ENCODE data around the gene PHF14. TPM values are rescaled to one million over a fixed set of nuclear protein-coding genes. Genes with fewer than 3 reads are reported as not detected.

The PHF14 gene
- polyA plus RNA-seq, 3 donors, result 4.8 to 7.4 (median 5.4) TPM

DNA sequence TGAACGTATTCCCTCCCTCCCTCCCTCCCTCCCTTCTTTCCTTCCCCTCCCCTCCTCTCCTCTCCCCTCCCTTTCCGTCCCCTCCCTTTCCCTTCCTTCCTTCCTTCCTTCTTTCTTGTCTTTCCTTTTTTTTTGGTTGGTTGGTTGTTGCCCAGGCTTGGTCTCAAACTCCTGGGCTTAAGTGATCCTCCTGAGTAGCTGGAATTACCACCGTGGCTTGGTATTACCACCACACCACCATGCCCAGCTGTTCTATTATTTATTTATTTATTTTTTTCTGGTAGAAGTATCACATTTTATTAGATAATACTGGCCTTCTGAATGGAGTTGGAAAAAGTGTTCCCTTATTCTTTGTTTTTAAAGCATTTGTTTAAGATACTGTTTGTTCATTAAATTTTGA, 95.9 kb downstream of the PHF14 start:
- Mint-ChIP-seq H3K27ac (peak overlapping the region in 1 of 7 donors; percentile 43), H3K36me3 (peaks cover 16 to 22% of the 10 kb centered on the region in 2 donors), H3K4me1 (no peaks in the 10 kb centered on the region), H3K9me3 (peaks cover 0 to 10% (median under 1%) of the 10 kb centered on the region in 7 donors), H3K4me3 (no peak overlapping the region), H3K27me3 (ENCODE audit: low read depth in 3 of 3) (no peaks in the 10 kb centered on the region)
- H3K4me2 ChIP-seq (replicated peaks; ENCODE audit: extremely low read depth, low read length, poor library complexity, severe bottlenecking), result no peak overlapping the region
- no peaks in the 10 kb centered on the region for H3K4me1 ChIP-seq (ENCODE audit: control insufficient read depth in 1 of 2, insufficient read depth in 2 of 2, low read length in 2 of 2)
- no peaks in the 10 kb centered on the region for H3K27me3 ChIP-seq (ENCODE audit: control insufficient read depth in 2 of 2, insufficient read depth in 2 of 2, low read length in 2 of 2)
- H3K4me3 ChIP-seq (replicated peaks in 1 of 3; ENCODE audit: low read depth in 2 of 3, low read length in 3 of 3), result no peak overlapping the region
- H3K9ac ChIP-seq (ENCODE audit: insufficient read depth, low read length, poor library complexity, severe bottlenecking), result no peak overlapping the region
- WGBS (ENCODE audit: insufficient coverage), result no CpG with 5 or more reads among the region's 3 CpGs
- intact Hi-C loops (cut with micrococcal nuclease), result no loop called here
- H3K27ac ChIP-seq (ENCODE audit: low read depth in 1 of 2, low read length in 2 of 2), result no peak overlapping the region
- H4K20me1 ChIP-seq (ENCODE audit: insufficient read depth, low read length), result no peaks in the 10 kb centered on the region
- H3K9me3 ChIP-seq (replicated peaks in 1 of 2; ENCODE audit: control insufficient read depth in 1 of 2, insufficient read depth in 1 of 2, low read length in 2 of 2), result no peaks in the 10 kb centered on the region
- no peaks in the 10 kb centered on the region for H3K79me2 ChIP-seq (ENCODE audit: insufficient read depth, low read length)
- TF ChIP-seq CTCF (IDR thresholded peaks at IDR 0.05), result no peak
- H2AFZ ChIP-seq (ENCODE audit: insufficient read depth, low read depth, low read length, poor library complexity, severe bottlenecking), result no peak overlapping the region
- no peak for DNase-seq
- H3K36me3 ChIP-seq (replicated peaks in 1 of 2; ENCODE audit: control insufficient read depth in 1 of 2, insufficient read depth in 2 of 2, low read length in 2 of 2), result peaks cover 3 to 29% of the 10 kb centered on the region in 2 donors

DNA sequence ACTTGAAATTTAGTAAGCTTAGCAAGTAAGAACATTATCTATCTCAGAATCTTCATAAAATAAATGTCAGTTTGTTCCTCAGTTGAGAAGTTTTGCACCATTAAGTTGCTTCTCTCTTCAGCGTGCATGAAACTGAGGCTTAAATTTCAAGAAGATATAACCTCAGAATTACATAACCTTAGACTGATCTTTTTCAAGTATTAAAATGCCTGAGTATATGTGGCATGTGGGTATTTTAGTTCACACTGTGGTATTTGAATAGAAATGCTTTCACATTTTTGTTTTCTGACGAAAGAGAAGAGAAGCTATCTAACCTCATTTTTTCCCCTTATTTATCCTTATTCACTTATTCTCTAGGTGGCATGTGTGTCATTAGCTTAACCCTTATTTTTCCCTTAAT, 104.1 kb downstream of the PHF14 start:
- no peak for DNase-seq
- Histone ChIP-seq H3K79me2 (ENCODE audit: insufficient read depth, low read length) (no peaks in the 10 kb centered on the region), H3K9me3 (replicated peaks in 1 of 2; ENCODE audit: control insufficient read depth in 1 of 2, insufficient read depth in 1 of 2, low read length in 2 of 2) (peaks cover 0 to under 1% of the 10 kb centered on the region in 2 donors), H4K20me1 (ENCODE audit: insufficient read depth, low read length) (no peaks in the 10 kb centered on the region), H3K4me2 (replicated peaks; ENCODE audit: extremely low read depth, low read length, poor library complexity, severe bottlenecking) (no peak overlapping the region), H2AFZ (ENCODE audit: insufficient read depth, low read depth, low read length, poor library complexity, severe bottlenecking) (no peak overlapping the region), H3K27ac (ENCODE audit: low read depth in 1 of 2, low read length in 2 of 2) (no peak overlapping the region), H3K9ac (ENCODE audit: insufficient read depth, low read length, poor library complexity, severe bottlenecking) (no peak overlapping the region), H3K4me1 (ENCODE audit: control insufficient read depth in 1 of 2, insufficient read depth in 2 of 2, low read length in 2 of 2) (no peaks in the 10 kb centered on the region), H3K27me3 (ENCODE audit: control insufficient read depth in 2 of 2, insufficient read depth in 2 of 2, low read length in 2 of 2) (no peaks in the 10 kb centered on the region), H3K36me3 (replicated peaks in 1 of 2; ENCODE audit: control insufficient read depth in 1 of 2, insufficient read depth in 2 of 2, low read length in 2 of 2) (no peaks in the 10 kb centered on the region), H3K4me3 (replicated peaks in 1 of 3; ENCODE audit: low read depth in 2 of 3, low read length in 3 of 3) (no peak overlapping the region)
- Mint-ChIP-seq H3K27me3 (ENCODE audit: low read depth in 3 of 3) (no peaks in the 10 kb centered on the region), H3K36me3 (peaks cover 10 to 16% of the 10 kb centered on the region in 2 donors), H3K9me3 (peaks cover 4 to 23% (median 5%) of the 10 kb centered on the region in 7 donors), H3K4me1 (no peaks in the 10 kb centered on the region), H3K27ac (no peak overlapping the region), H3K4me3 (no peak overlapping the region)
- no peak for TF ChIP-seq CTCF (IDR thresholded peaks at IDR 0.05)
- WGBS (ENCODE audit: insufficient coverage), result no CpG with 5 or more reads among the region's 2 CpGs
- intact Hi-C loops (cut with micrococcal nuclease), result no loop called here

Measured in CD14-positive monocyte (primary cell).